MCF 10A (cell line): ENCODE data around the gene ASIC3. TPM values are rescaled to one million over a fixed set of nuclear protein-coding genes. Genes with fewer than 3 reads are reported as not detected.

Experiments used
- BruUV-seq: library from RNA; stranded (reverse); fragments of 400-500 nt; replicated peaks from 2 replicates; lab custom pipeline; 2021; lab: Mats Ljungman, UMichigan
- CTCF ChIA-PET: fragments of 300-600 bp; sonication (Branson Sonifier 250); formaldehyde crosslinking; extraction: SDS; loops from one replicate; lab custom pipeline; 2021; ENCODE audit warnings: antibody characterized with exemption, inconsistent platforms; lab: Yijun Ruan, JAX
- POLR2A ChIA-PET: fragments of 300-600, 350-650 bp; sonication (Branson Sonifier 250); formaldehyde crosslinking; extraction: SDS; loops from one replicate; lab custom pipeline; 2020; ENCODE audit warnings: antibody characterized with exemption, inconsistent platforms; lab: Yijun Ruan, JAX
- DNase-seq: peaks from one replicate; pipeline ENCODE4 v3.0.0-alpha.2; 2018; ENCODE audit not compliant: unreplicated experiment
- H3K27ac Mint-ChIP-seq: one replicate; pipeline ENCODE4 v1.8.0; 2022; ENCODE audit warnings: mild to moderate bottlenecking, low read depth, mixed read lengths; ENCODE audit not compliant: unreplicated experiment
- H3K27me3 Mint-ChIP-seq: one replicate; pipeline ENCODE4 v1.8.0; 2022; ENCODE audit warnings: mixed read lengths; ENCODE audit not compliant: insufficient read depth, unreplicated experiment
- H3K36me3 Mint-ChIP-seq: one replicate; pipeline ENCODE4 v1.8.0; 2022; ENCODE audit warnings: mild to moderate bottlenecking, moderate library complexity, mixed read lengths; ENCODE audit not compliant: insufficient read depth, unreplicated experiment
- H3K4me1 Mint-ChIP-seq: one replicate; pipeline ENCODE4 v1.8.0; 2022; ENCODE audit warnings: mixed read lengths; ENCODE audit not compliant: insufficient read depth, unreplicated experiment
- H3K4me3 Mint-ChIP-seq: one replicate; pipeline ENCODE4 v1.8.0; 2022; ENCODE audit warnings: mild to moderate bottlenecking, moderate library complexity, mixed read lengths; ENCODE audit not compliant: unreplicated experiment
- H3K9me3 Mint-ChIP-seq: one replicate; pipeline ENCODE4 v1.8.0; 2022; ENCODE audit warnings: mixed read lengths; ENCODE audit not compliant: unreplicated experiment
- CTCF ChIP-seq: fragments of 200-600 bp; IDR thresholded peaks from one replicate; pipeline ENCODE4 v1.8.0; 2022; ENCODE audit warnings: antibody characterized with exemption, mild to moderate bottlenecking; ENCODE audit not compliant: unreplicated experiment
- intact Hi-C: fragments of 100-400 bp; cut with micrococcal nuclease; formaldehyde crosslinking; loops from 2 replicates; pipeline ENCODE4 v1.14.1; 2022
- total RNA-seq: library from RNA; stranded (reverse); gene quantifications from 2 replicates; pipeline ENCODE4 v1.2.3, GENCODE V29; 2022

Gene ASIC3
- total RNA-seq, 1 experiment from 2014 or later, result 3.9 TPM

DNA sequence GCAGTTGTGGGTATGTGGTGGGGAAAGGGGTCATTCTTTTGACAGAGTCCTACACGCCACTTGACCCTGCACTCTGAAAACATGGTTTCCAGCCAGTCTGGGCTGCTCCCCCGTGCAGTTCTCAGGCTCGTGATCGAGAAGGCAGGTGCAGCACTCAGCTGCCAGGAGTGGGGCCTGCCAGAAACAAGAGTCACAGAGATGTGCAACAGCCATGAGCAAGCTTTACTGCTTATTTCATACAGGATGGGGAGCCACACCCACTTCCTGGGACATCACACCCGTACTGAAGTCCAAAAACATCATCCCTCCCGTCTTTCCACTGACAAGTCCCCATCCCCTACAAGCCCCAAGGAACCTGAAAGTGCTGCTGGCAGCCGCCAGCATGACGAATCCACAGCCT is 33.4 kb upstream of the ASIC3 start:
- Mint-ChIP-seq H3K36me3 (no peaks in the 10 kb centered on the region), H3K27ac (no peak overlapping the region), H3K4me3 (no peak overlapping the region), H3K27me3 (peaks cover 22% of the 10 kb centered on the region), H3K9me3 (no peaks in the 10 kb centered on the region), H3K4me1 (peaks cover 21% of the 10 kb centered on the region)
- no peak for TF ChIP-seq CTCF
- intact Hi-C loops, result loop anchor here (5.0 kb wide), 1 partner anchor 48 kb away; no protein-coding TSS in a partner anchor
- peak; percentile 35 for DNase-seq
- no TSS peak for BruUV-seq
- ChIA-PET CTCF (interaction anchor here (0.6 to 1.9 kb wide), 4 partner anchors 13 to 117 kb away, joined by 3 to 8 read pairs (median 3); no protein-coding TSS in a partner anchor), POLR2A (no interaction called here)

DNA sequence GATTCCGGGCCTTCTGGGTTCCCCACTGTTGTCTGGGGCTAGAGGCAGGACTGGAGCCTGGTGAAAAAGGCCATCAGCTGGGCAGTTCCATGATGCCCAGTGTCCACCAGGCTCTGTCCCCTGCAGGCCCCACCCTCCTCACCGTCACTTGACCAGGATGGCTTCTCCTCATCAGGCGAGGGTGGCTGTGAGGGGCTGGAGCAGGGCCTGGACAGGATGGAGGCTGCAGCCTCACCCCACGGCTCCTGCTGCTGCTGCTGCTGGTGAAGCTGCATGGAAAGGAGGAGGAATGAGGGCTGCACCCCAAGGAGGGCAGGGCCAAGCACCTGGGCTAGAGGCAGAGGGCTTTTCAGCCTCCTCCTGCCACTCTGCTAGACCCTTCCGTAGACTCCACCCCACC is 32.4 kb upstream of the ASIC3 start:
- Mint-ChIP-seq H3K4me1 (peaks cover 21% of the 10 kb centered on the region), H3K27ac (no peak overlapping the region), H3K9me3 (no peaks in the 10 kb centered on the region), H3K27me3 (peaks cover 23% of the 10 kb centered on the region), H3K4me3 (no peak overlapping the region), H3K36me3 (no peaks in the 10 kb centered on the region)
- TF ChIP-seq CTCF, result no peak
- DNase-seq, result no peak
- BruUV-seq, result no TSS peak
- POLR2A ChIA-PET, result interaction anchor here (0.8 kb wide), 1 partner anchor 13 kb away, joined by 5 read pairs; the partner anchor contains the start of gene ABCB8
- intact Hi-C loops, result loop anchor here (5.0 kb wide), 1 partner anchor 49 kb away; no protein-coding TSS in a partner anchor
- CTCF ChIA-PET, result interaction anchor here (0.7 to 2.0 kb wide), 4 partner anchors 95 to 253 kb away, joined by 3 to 6 read pairs (median 4); no protein-coding TSS in a partner anchor

DNA sequence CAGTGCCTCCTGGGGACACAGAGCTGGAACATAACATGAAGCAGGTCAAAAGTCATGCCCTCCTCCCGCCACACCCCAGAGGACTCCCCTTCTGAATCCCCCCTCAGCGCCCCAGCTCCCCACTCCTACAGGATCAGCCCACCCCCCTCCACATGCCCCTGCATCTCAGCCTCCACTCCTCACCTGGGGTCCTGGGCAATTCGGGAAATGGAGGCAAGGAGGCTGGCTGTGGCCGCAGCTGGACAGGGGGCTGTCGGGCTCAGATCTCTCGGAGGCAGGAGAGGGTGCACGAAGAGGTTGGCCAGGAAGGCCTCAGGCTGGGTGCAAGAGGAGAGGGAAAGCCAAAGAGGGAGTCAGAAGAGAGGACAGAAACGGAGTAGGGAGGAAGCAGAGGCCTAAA is 31.8 kb upstream of the ASIC3 start:
- BruUV-seq, result no TSS peak
- peaks cover 21% of the 10 kb centered on the region for H3K4me1 Mint-ChIP-seq
- no peak overlapping the region for H3K4me3 Mint-ChIP-seq
- no peak for DNase-seq
- H3K36me3 Mint-ChIP-seq, result no peaks in the 10 kb centered on the region
- no peak for TF ChIP-seq CTCF
- ChIA-PET CTCF (interaction anchor here (0.6 to 2.0 kb wide), 8 partner anchors 77 to 253 kb away, joined by 3 to 6 read pairs (median 4); no protein-coding TSS in a partner anchor), POLR2A (interaction anchor here (0.8 kb wide), 1 partner anchor 12 kb away, joined by 5 read pairs; the partner anchor contains the start of gene ABCB8)
- H3K27me3 Mint-ChIP-seq, result peaks cover 23% of the 10 kb centered on the region
- intact Hi-C loops, result loop anchor here (5.0 kb wide), 1 partner anchor 49 kb away; no protein-coding TSS in a partner anchor
- H3K27ac Mint-ChIP-seq, result no peak overlapping the region
- no peaks in the 10 kb centered on the region for H3K9me3 Mint-ChIP-seq

GRCh38 chr7:151016942-151017341 is 31.4 kb upstream of the ASIC3 start:
- H3K27me3 Mint-ChIP-seq, result peaks cover 23% of the 10 kb centered on the region
- TF ChIP-seq CTCF, result no peak
- intact Hi-C loops, result loop anchor here (5.0 kb wide), 1 partner anchor 50 kb away; no protein-coding TSS in a partner anchor
- DNase-seq, result no peak
- ChIA-PET CTCF (interaction anchor here (0.6 to 2.0 kb wide), 8 partner anchors 54 to 124 kb away, joined by 3 to 6 read pairs (median 4); no protein-coding TSS in a partner anchor), POLR2A (no interaction called here)
- no peak overlapping the region for H3K4me3 Mint-ChIP-seq
- BruUV-seq, result no TSS peak
- H3K9me3 Mint-ChIP-seq, result no peaks in the 10 kb centered on the region
- no peak overlapping the region for H3K27ac Mint-ChIP-seq
- no peaks in the 10 kb centered on the region for H3K36me3 Mint-ChIP-seq
- H3K4me1 Mint-ChIP-seq, result peaks cover 18% of the 10 kb centered on the region
